ENCODE measurements around the gene VSTM2B. TPM values are rescaled to one million over a fixed set of nuclear protein-coding genes. Genes with fewer than 3 reads are reported as not detected.

VSTM2B gene
- total and polyA plus RNA-seq, 7 donors, result 0.41 TPM; not detected in 6

DNA sequence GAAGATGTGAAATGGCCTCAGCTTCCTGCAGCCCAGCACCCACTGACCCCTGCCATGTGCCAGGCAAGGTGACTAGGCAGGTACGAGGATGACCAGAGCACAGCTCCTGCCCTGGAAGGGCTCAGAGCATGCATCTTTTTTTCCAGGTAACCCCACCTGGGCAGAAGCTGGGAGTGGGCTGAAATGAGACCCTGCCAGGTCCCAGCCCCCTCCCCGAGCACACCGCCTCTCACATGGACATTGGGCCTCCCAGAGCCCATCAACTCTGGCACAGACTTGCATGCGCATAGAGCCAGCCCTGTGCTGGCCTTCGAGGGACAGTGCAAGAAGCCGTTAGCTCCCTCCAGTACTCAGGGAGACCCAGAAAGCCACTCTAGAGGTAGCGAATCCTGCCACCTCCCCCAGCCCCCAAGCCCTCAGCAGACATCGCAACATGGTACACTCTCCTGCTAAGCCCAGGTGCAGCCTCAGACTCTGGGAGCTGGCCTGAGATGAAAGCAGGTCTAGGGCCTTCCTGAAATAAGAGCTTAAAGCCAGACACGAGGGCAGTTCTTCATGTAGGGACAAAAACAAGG is 8.9 kb upstream of the VSTM2B start:
- H3K9me3 ChIP-seq, result no peaks in the 10 kb centered on the region
- no peak overlapping the region for H3K27ac ChIP-seq
- peak; percentile 33 for DNase-seq
- no peaks in the 10 kb centered on the region for H3K4me1 ChIP-seq
- 73 to 76% methylated on average over 9 of the region's 9 CpGs for WGBS, 2 donors
- intact Hi-C loops (cut with DNase I), result no loop called here
- peaks cover 0 to 18% (median 0%) of the 10 kb centered on the region in 3 donors for H3K27me3 ChIP-seq
- no peak for TF ChIP-seq POLR2A (IDR thresholded peaks at IDR 0.05)
- no peak for TF ChIP-seq CTCF (IDR thresholded peaks at IDR 0.05)
- TF ChIP-seq EP300 (IDR thresholded peaks at IDR 0.05), result no peak
- no peak for TF ChIP-seq POLR2AphosphoS5 (IDR thresholded peaks at IDR 0.05)
- H3K36me3 ChIP-seq, result no peaks in the 10 kb centered on the region
- H3K4me3 ChIP-seq, result no peak overlapping the region

- DNase-seq, result peak; percentile 53
- intact Hi-C loops (cut with DNase I), result no loop called here
- H3K27ac ChIP-seq, result no peak overlapping the region
- peaks cover 0 to 23% (median 2%) of the 10 kb centered on the region in 3 donors for H3K27me3 ChIP-seq
- H3K4me3 ChIP-seq, result no peak overlapping the region
- TF ChIP-seq EP300 (IDR thresholded peaks at IDR 0.05) (no peak), POLR2A (IDR thresholded peaks at IDR 0.05) (no peak), POLR2AphosphoS5 (IDR thresholded peaks at IDR 0.05) (no peak)
- no peaks in the 10 kb centered on the region for H3K4me1 ChIP-seq
- WGBS, 2 donors, result 57 to 59% methylated on average over 4 of the region's 4 CpGs
- H3K9me3 ChIP-seq, result no peaks in the 10 kb centered on the region
- H3K36me3 ChIP-seq, result no peaks in the 10 kb centered on the region
Observed at GRCh38 chr19:29517412-29517811, 8.4 kb upstream of the VSTM2B start.

DNA sequence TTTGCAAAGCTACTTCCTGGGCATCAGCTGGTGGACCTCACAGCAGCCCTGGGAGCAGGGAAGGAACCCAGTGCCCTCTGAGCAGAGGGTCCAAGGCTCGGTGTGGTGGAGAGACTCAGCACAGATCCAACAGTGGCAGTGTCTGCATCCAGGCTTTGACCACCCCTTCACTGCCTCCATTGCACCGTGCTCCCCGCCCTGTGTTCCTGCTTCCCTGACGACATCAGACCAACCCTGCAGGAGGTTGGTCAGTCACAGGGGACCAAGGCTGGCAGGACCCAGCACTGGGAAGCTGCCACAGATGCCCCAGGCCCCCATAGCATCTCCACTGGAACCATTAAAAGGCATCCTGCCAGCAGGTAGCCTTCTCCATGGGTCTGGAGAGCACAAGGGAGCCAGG is 7.8 kb upstream of the VSTM2B start:
- no peak overlapping the region for H3K4me3 ChIP-seq
- H3K4me1 ChIP-seq, result no peaks in the 10 kb centered on the region
- intact Hi-C loops (cut with DNase I), result no loop called here
- no peaks in the 10 kb centered on the region for H3K9me3 ChIP-seq
- peaks cover 0 to 29% (median 3%) of the 10 kb centered on the region in 3 donors for H3K27me3 ChIP-seq
- DNase-seq, result peak; percentile 52
- no peaks in the 10 kb centered on the region for H3K36me3 ChIP-seq
- TF ChIP-seq POLR2A (IDR thresholded peaks at IDR 0.05), result no peak
- TF ChIP-seq CTCF (IDR thresholded peaks at IDR 0.05), result no peak
- TF ChIP-seq EP300 (IDR thresholded peaks at IDR 0.05), result no peak
- no peak for TF ChIP-seq POLR2AphosphoS5 (IDR thresholded peaks at IDR 0.05)
- WGBS, 2 donors, result 63 to 82% methylated on average over 4 of the region's 4 CpGs
- H3K27ac ChIP-seq, result no peak overlapping the region

GRCh38 chr19:29519146-29519545 is 6.6 kb upstream of the VSTM2B start:
- TF ChIP-seq POLR2AphosphoS5 (IDR thresholded peaks at IDR 0.05), result no peak
- TF ChIP-seq CTCF (IDR thresholded peaks at IDR 0.05), result no peak
- Histone ChIP-seq H3K27me3 (peaks cover 3 to 41% (median 12%) of the 10 kb centered on the region in 3 donors), H3K9me3 (no peaks in the 10 kb centered on the region), H3K4me1 (no peaks in the 10 kb centered on the region), H3K4me3 (no peak overlapping the region), H3K27ac (no peak overlapping the region), H3K36me3 (no peaks in the 10 kb centered on the region)
- WGBS, 2 donors, result 63 to 76% methylated on average over 5 of the region's 5 CpGs
- intact Hi-C loops (cut with DNase I), result no loop called here
- no peak for DNase-seq

- H3K27ac ChIP-seq, result no peak overlapping the region
- no peaks in the 10 kb centered on the region for H3K9me3 ChIP-seq
- 73 to 77% methylated on average over 8 of the region's 8 CpGs for WGBS, 2 donors
- H3K36me3 ChIP-seq, result no peaks in the 10 kb centered on the region
- H3K4me1 ChIP-seq, result peaks cover 0 to 5% (median 3%) of the 10 kb centered on the region in 4 donors
- TF ChIP-seq CTCF (IDR thresholded peaks at IDR 0.05), result no peak
- TF ChIP-seq POLR2AphosphoS5 (IDR thresholded peaks at IDR 0.05), result no peak
- TF ChIP-seq POLR2A (IDR thresholded peaks at IDR 0.05), result no peak
- no peak for TF ChIP-seq EP300 (IDR thresholded peaks at IDR 0.05)
- H3K27me3 ChIP-seq, result peaks cover 3 to 49% (median 16%) of the 10 kb centered on the region in 3 donors
- DNase-seq, result no peak
- intact Hi-C loops (cut with DNase I), result no loop called here
- H3K4me3 ChIP-seq, result no peak overlapping the region
Observed at GRCh38 chr19:29519931-29520330, 5.9 kb upstream of the VSTM2B start.
